ENCODE results near the gene PIP5K1C.

PIP5K1C gene

GRCh38 chr19:3682286-3682685 lies 18.0 kb downstream of the PIP5K1C start:
- DNase-seq (ENCODE audit: low read depth) = no peak
- TF ChIP-seq CTCF (IDR thresholded peaks at IDR 0.05; ENCODE audit: low read length, missing control alignments) = no peak
- H3K4me3 ChIP-seq (replicated peaks; ENCODE audit: low read depth, low read length) = no peak overlapping the region

GRCh38 chr19:3680939-3681338 lies 19.3 kb downstream of the PIP5K1C start:
- no peak overlapping the region for H3K4me3 ChIP-seq (replicated peaks; ENCODE audit: low read depth, low read length)
- no peak for DNase-seq (ENCODE audit: low read depth)
- no peak for TF ChIP-seq CTCF (IDR thresholded peaks at IDR 0.05; ENCODE audit: low read length, missing control alignments)

GRCh38 chr19:3679581-3679980 lies 20.7 kb downstream of the PIP5K1C start:
- H3K4me3 ChIP-seq (replicated peaks; ENCODE audit: low read depth, low read length) = no peak overlapping the region
- TF ChIP-seq CTCF (IDR thresholded peaks at IDR 0.05; ENCODE audit: low read length, missing control alignments) = no peak
- DNase-seq (ENCODE audit: low read depth) = no peak

- DNase-seq (ENCODE audit: low read depth) = no peak
- H3K4me3 ChIP-seq (replicated peaks; ENCODE audit: low read depth, low read length) = no peak overlapping the region
- TF ChIP-seq CTCF (IDR thresholded peaks at IDR 0.05; ENCODE audit: low read length, missing control alignments) = no peak
Observed at GRCh38 chr19:3679138-3679537, 21.1 kb downstream of the PIP5K1C start.

- TF ChIP-seq CTCF (IDR thresholded peaks at IDR 0.05; ENCODE audit: low read length, missing control alignments) = no peak
- no peak for DNase-seq (ENCODE audit: low read depth)
Observed at GRCh38 chr19:3678188-3678587, 22.1 kb downstream of the PIP5K1C start.

GRCh38 chr19:3674784-3675543 lies 25.3 kb downstream of the PIP5K1C start:
- DNase-seq (ENCODE audit: low read depth) = no peak
- TF ChIP-seq CTCF (IDR thresholded peaks at IDR 0.05; ENCODE audit: low read length, missing control alignments) = no peak
- H3K4me3 ChIP-seq (replicated peaks; ENCODE audit: low read depth, low read length) = no peak overlapping the region

More at GRCh38 chr19:3678188-3678587, 22.1 kb downstream of the PIP5K1C start:
- no peak overlapping the region for H3K4me3 ChIP-seq (replicated peaks; ENCODE audit: low read depth, low read length)
